Measurements from ENCODE around the gene PGGT1B.

Gene PGGT1B

DNA sequence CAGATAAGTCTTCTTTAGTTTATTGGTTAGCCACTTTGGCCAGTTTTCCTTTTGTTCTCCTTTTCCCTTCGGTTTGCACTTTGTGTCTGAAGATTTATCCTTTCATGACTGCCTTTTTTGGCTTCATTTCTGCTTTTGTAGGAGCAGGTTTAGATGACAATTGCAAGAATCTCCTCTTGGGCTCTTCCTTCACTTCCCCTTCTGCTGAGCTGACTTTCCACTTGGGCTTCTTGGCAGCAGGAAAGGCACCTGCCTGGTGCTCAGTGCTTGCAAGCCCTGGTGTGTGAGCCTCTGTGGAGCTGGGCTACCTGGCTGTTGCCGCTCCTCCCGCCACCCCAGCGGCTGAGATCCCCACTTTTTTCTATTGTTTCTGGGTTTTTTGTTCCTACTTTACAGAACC lies 26.4 kb upstream of the PGGT1B start:
- H3K36me3 ChIP-seq = no peaks in the 10 kb centered on the region
- TF ChIP-seq CTCF (IDR thresholded peaks at IDR 0.05) = no peak
- no peaks in the 10 kb centered on the region for H3K9me3 ChIP-seq
- no peak overlapping the region for H3K27ac ChIP-seq
- H3K27me3 ChIP-seq = peaks cover 6% of the 10 kb centered on the region
- no peaks in the 10 kb centered on the region for H3K4me1 ChIP-seq (ENCODE audit: control insufficient read depth in 1 of 2, insufficient read depth in 1 of 2, low read depth in 1 of 2, low read length in 1 of 2)
- H3K4me3 ChIP-seq (ENCODE audit: low read depth in 1 of 2, low read length in 1 of 2) = no peak overlapping the region

- no peak for TF ChIP-seq CTCF (IDR thresholded peaks at IDR 0.05)
- Histone ChIP-seq H3K27me3 (no peaks in the 10 kb centered on the region), H3K27ac (no peak overlapping the region), H3K4me3 (ENCODE audit: low read depth in 1 of 2, low read length in 1 of 2) (no peak overlapping the region), H3K36me3 (no peaks in the 10 kb centered on the region), H3K9me3 (no peaks in the 10 kb centered on the region), H3K4me1 (ENCODE audit: control insufficient read depth in 1 of 2, insufficient read depth in 1 of 2, low read depth in 1 of 2, low read length in 1 of 2) (no peaks in the 10 kb centered on the region)
Measured at GRCh38 chr5:115284021-115284420, 21.3 kb upstream of the PGGT1B start.

DNA sequence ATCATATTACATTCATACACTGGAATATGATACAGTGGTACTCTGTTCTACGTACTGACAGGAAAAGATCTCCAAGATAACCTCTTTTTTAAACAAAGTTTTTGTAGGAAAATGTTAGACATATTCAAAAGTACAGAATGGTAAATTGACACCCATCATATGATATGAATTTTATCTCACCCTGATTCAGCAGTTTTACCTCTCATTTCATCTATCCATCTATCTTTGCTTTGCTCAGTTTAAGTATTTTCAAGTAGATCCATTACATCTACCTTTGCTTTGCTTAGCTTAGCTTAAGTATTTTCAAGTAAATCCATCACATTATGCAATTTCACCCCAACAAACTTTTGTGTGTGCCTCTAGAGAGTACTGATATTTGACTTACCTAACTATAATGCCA lies 19.5 kb upstream of the PGGT1B start:
- no peaks in the 10 kb centered on the region for H3K4me1 ChIP-seq (ENCODE audit: control insufficient read depth in 1 of 2, insufficient read depth in 1 of 2, low read depth in 1 of 2, low read length in 1 of 2)
- no peak for TF ChIP-seq CTCF (IDR thresholded peaks at IDR 0.05)
- no peak overlapping the region for H3K27ac ChIP-seq
- no peaks in the 10 kb centered on the region for H3K27me3 ChIP-seq
- H3K4me3 ChIP-seq (ENCODE audit: low read depth in 1 of 2, low read length in 1 of 2) = no peak overlapping the region
- H3K36me3 ChIP-seq = no peaks in the 10 kb centered on the region
- no peaks in the 10 kb centered on the region for H3K9me3 ChIP-seq

- H3K36me3 ChIP-seq = no peaks in the 10 kb centered on the region
- peaks cover 14 to 15% of the 10 kb centered on the region in 2 experiments for H3K4me1 ChIP-seq (ENCODE audit: control insufficient read depth in 1 of 2, insufficient read depth in 1 of 2, low read depth in 1 of 2, low read length in 1 of 2)
- no peak for TF ChIP-seq CTCF (IDR thresholded peaks at IDR 0.05)
- H3K27ac ChIP-seq = peak overlapping the region; percentile 73
- no peaks in the 10 kb centered on the region for H3K27me3 ChIP-seq
- no peaks in the 10 kb centered on the region for H3K9me3 ChIP-seq
- peak overlapping the region in 1 of 2 experiments; percentile 1 for H3K4me3 ChIP-seq (ENCODE audit: low read depth in 1 of 2, low read length in 1 of 2)
Measured at GRCh38 chr5:115274584-115274983, 11.9 kb upstream of the PGGT1B start.

DNA sequence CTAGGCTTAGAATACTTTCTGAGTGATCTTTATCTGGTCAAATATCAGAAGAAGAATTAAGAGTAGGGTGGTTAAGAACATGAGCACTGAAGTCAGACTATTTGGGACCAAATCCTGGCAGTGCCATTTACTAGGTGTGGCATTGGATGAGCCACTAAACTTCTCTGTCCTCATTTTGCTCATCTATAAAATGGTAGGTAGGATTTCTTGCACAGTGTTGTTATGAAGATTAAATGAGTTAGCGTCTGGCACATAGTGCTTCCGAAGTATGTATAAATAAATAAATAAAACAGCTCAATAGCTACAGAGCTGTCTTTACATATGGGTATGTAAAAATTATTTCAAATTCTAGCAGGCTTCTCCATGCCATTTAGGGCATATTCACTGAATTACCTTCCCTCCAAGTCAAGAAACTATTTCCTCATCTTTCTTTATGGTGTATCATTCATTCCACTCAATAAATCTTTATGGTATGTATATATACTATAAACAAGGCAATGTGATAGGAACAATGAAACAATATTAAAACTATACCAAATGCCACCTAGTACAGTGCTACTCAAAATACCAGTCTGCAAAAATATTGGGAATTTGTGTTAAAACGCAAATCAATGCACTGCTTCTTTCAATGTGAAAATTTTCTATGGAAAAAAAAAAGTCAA lies 9.8 kb upstream of the PGGT1B start:
- Histone ChIP-seq H3K27ac (no peak overlapping the region), H3K4me1 (ENCODE audit: control insufficient read depth in 1 of 2, insufficient read depth in 1 of 2, low read depth in 1 of 2, low read length in 1 of 2) (peaks cover 14 to 15% of the 10 kb centered on the region in 2 experiments), H3K9me3 (no peaks in the 10 kb centered on the region), H3K36me3 (peaks cover 6% of the 10 kb centered on the region), H3K4me3 (ENCODE audit: low read depth in 1 of 2, low read length in 1 of 2) (no peak overlapping the region), H3K27me3 (no peaks in the 10 kb centered on the region)
- no peak for TF ChIP-seq CTCF (IDR thresholded peaks at IDR 0.05)
